OCI-LY1 (cell line): ENCODE measurements around the gene CACNA1C.

Source experiments
- H2AFZ ChIP-seq: fragments of 200-600 bp; sonication (generic), shearing (Covaris generic); 2 replicates; pipeline ENCODE4 v1.6.0; 2014; ENCODE audit warnings: antibody characterized with exemption, mild to moderate bottlenecking, low read length
- H3F3A ChIP-seq: fragments of 200-600 bp; sonication (generic), shearing (Covaris generic); 2 replicates; pipeline ENCODE4 v1.6.0; 2014; ENCODE audit warnings: mild to moderate bottlenecking, antibody characterized with exemption, low read length, moderate library complexity; ENCODE audit not compliant: insufficient read depth
- H3K27ac ChIP-seq: fragments of 200-600 bp; sonication (generic); 2 replicates; pipeline ENCODE4 v1.5.1; 2014; ENCODE audit warnings: low read length, mixed run types, mild to moderate bottlenecking, low read depth; ENCODE audit not compliant: poor library complexity, severe bottlenecking
- H3K27me3 ChIP-seq: fragments of 200-600 bp; sonication (generic); 2 replicates; pipeline ENCODE4 v1.6.0; 2014; ENCODE audit warnings: antibody characterized with exemption, mild to moderate bottlenecking, low read length, moderate library complexity; ENCODE audit not compliant: insufficient read depth
- H3K36me3 ChIP-seq: fragments of 200-600 bp; sonication (generic); 2 replicates; pipeline ENCODE4 v1.6.1; 2014; ENCODE audit warnings: mild to moderate bottlenecking, antibody characterized with exemption, low read length, moderate library complexity, mixed read lengths; ENCODE audit not compliant: insufficient read depth
- H3K4me1 ChIP-seq: fragments of 200-600 bp; sonication (generic); 2 replicates; pipeline ENCODE4 v1.5.1; 2014; ENCODE audit warnings: mild to moderate bottlenecking, low read length, moderate library complexity; ENCODE audit not compliant: insufficient read depth, severe bottlenecking
- H3K4me2 ChIP-seq: fragments of 200-600 bp; sonication (generic), shearing (Covaris generic); 2 replicates; pipeline ENCODE4 v1.6.1; 2014; ENCODE audit warnings: low read length
- H3K4me3 ChIP-seq: fragments of 200-600 bp; sonication (generic); 2 replicates; pipeline ENCODE4 v1.5.1; 2014; ENCODE audit warnings: low read length, low read depth, mild to moderate bottlenecking, mixed read lengths; ENCODE audit not compliant: poor library complexity, severe bottlenecking
- H3K79me2 ChIP-seq: fragments of 200-600 bp; shearing (Covaris generic); 2 replicates; pipeline ENCODE4 v1.6.1; 2016; ENCODE audit warnings: mixed run types, low read length, mixed read lengths; ENCODE audit not compliant: insufficient read depth
- H3K9ac ChIP-seq: fragments of 200-600 bp; sonication (generic), shearing (Covaris generic); 2 replicates; pipeline ENCODE4 v1.6.1; 2014; ENCODE audit warnings: mild to moderate bottlenecking, low read length, mixed read lengths
- H3K9me2 ChIP-seq: fragments of 200-600 bp; sonication (generic), shearing (Covaris generic); 2 replicates; pipeline ENCODE4 v1.6.1; 2014; ENCODE audit warnings: low read depth, mild to moderate bottlenecking, low read length, mixed read lengths
- H3K9me3 ChIP-seq: fragments of 200-600 bp; shearing (Covaris generic); 2 replicates; pipeline ENCODE4 v1.6.1; 2014; ENCODE audit warnings: low read length, mixed read lengths
- H4K20me1 ChIP-seq: fragments of 200-600 bp; sonication (generic), shearing (Covaris generic); 2 replicates; pipeline ENCODE4 v1.6.0; 2016; ENCODE audit warnings: mild to moderate bottlenecking, low read length; ENCODE audit not compliant: insufficient read depth
- EZH2 ChIP-seq: fragments of 200-600 bp; sonication (generic), shearing (Covaris generic); IDR thresholded peaks from 2 replicates; pipeline ENCODE4 v1.8.0; 2017; ENCODE audit warnings: borderline replicate concordance, mixed run types, mild to moderate bottlenecking, antibody characterized with exemption, low read length, moderate library complexity, mixed read lengths
- TF ChIP-seq, protein P1 (sequence below): fragments of 200-600 bp; sonication (generic), shearing (Covaris generic); IDR thresholded peaks from 2 replicates; pipeline ENCODE4 v1.5.1; 2017; ENCODE audit warnings: mild to moderate bottlenecking, antibody characterized with exemption, low read length, moderate library complexity, mixed read lengths

The CACNA1C gene

DNA sequence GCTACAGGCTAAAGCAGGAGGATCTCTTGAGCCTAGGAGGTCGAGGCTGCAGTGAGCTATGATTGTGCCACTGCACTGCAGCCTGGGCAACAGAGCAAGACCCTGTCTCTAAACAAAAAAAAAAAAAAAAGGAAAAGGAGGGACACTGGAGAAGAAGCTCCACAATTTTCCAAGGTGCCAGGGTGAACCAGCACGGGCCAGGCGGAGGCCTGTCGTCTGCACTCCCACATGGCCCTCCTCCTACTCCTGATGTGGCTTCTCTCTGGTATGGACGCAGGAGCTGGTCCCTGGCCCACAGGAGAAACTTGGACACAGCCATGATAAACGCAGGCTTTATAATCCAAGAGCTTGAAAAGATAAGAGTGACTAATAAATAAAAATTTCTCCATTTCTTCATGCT lies 341.2 kb downstream of the CACNA1C start:
- Histone ChIP-seq H3K9ac (no peak overlapping the region), H3F3A (no peaks in the 10 kb centered on the region), H3K79me2 (no peaks in the 10 kb centered on the region), H3K4me1 (no peaks in the 10 kb centered on the region), H3K27me3 (no peaks in the 10 kb centered on the region), H3K4me2 (no peak overlapping the region), H4K20me1 (no peaks in the 10 kb centered on the region), H3K27ac (no peak overlapping the region), H3K4me3 (no peak overlapping the region), H2AFZ (no peak overlapping the region), H3K9me3 (no peaks in the 10 kb centered on the region), H3K9me2 (no peaks in the 10 kb centered on the region), H3K36me3 (no peaks in the 10 kb centered on the region)
- TF ChIP-seq EZH2, result no peak

DNA sequence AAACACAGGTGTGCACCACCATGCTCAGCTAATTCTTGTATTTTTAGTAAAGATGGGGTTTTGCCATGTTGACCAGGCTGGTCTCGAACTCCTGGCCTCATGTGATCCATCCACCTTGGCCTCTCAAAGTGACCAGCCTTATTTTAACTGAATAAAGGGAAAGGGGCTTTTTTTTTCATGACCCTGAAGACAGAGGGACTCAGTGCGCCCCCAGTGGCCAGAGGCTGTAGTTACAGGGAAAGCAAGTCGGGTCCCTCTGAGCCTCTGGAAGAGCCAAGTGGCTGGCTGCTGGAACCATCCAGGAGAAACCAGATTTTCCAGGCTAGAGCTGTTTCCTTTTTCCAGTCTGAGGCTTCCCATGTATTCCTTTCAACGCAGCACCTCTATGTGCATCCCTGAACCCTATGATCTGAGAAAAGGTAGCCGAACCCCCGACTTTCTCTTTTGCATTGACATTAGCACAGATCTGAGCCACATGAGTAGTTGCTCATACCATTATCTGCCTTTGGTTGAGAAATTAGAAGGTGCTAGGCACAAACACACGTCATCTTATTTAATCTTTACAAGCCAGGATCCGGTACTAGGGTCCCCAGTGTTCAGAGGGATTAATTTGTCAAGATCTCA lies 342.7 kb downstream of the CACNA1C start:
- no peak for TF ChIP-seq EZH2
- TF ChIP-seq, protein P1, sequence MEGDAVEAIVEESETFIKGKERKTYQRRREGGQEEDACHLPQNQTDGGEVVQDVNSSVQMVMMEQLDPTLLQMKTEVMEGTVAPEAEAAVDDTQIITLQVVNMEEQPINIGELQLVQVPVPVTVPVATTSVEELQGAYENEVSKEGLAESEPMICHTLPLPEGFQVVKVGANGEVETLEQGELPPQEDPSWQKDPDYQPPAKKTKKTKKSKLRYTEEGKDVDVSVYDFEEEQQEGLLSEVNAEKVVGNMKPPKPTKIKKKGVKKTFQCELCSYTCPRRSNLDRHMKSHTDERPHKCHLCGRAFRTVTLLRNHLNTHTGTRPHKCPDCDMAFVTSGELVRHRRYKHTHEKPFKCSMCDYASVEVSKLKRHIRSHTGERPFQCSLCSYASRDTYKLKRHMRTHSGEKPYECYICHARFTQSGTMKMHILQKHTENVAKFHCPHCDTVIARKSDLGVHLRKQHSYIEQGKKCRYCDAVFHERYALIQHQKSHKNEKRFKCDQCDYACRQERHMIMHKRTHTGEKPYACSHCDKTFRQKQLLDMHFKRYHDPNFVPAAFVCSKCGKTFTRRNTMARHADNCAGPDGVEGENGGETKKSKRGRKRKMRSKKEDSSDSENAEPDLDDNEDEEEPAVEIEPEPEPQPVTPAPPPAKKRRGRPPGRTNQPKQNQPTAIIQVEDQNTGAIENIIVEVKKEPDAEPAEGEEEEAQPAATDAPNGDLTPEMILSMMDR, result peak; percentile 75
- H3K9me3 ChIP-seq, result no peaks in the 10 kb centered on the region
- no peaks in the 10 kb centered on the region for H3K27me3 ChIP-seq
- no peak overlapping the region for H3K4me3 ChIP-seq
- H3K9ac ChIP-seq, result no peak overlapping the region
- H3K79me2 ChIP-seq, result no peaks in the 10 kb centered on the region
- no peaks in the 10 kb centered on the region for H3K9me2 ChIP-seq
- no peak overlapping the region for H3K27ac ChIP-seq
- H3K36me3 ChIP-seq, result no peaks in the 10 kb centered on the region
- H4K20me1 ChIP-seq, result no peaks in the 10 kb centered on the region
- no peaks in the 10 kb centered on the region for H3F3A ChIP-seq
- no peak overlapping the region for H3K4me2 ChIP-seq
- no peaks in the 10 kb centered on the region for H3K4me1 ChIP-seq
- H2AFZ ChIP-seq, result no peak overlapping the region

DNA sequence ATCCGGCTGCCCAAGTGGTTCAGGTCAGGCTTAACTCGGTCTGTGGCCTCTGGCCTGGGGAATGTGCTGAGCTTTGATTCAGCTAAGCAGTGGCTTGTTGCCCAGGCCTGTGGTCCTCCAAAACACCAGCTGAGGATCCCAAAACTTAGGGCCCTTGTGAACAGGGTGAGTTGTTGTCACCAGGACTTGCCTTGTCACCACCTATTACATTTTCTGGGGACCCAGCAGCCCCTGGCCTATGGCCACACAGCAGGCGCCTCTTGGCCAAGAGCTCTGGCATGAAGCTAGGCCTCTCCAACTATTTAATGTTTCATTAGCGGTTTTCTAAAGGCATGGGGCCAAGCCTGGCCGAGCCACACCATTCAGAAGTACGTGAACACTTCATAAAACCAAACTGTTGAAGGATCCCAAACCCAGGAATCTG lies 343.7 kb downstream of the CACNA1C start:
- no peaks in the 10 kb centered on the region for H3K9me2 ChIP-seq
- TF ChIP-seq, protein P1, result no peak
- TF ChIP-seq EZH2, result no peak
- H3K79me2 ChIP-seq, result no peaks in the 10 kb centered on the region
- H3F3A ChIP-seq, result no peaks in the 10 kb centered on the region
- no peak overlapping the region for H3K4me2 ChIP-seq
- H3K27me3 ChIP-seq, result no peaks in the 10 kb centered on the region
- no peak overlapping the region for H3K4me3 ChIP-seq
- H4K20me1 ChIP-seq, result no peaks in the 10 kb centered on the region
- no peaks in the 10 kb centered on the region for H3K9me3 ChIP-seq
- no peak overlapping the region for H3K9ac ChIP-seq
- H3K4me1 ChIP-seq, result no peaks in the 10 kb centered on the region
- no peak overlapping the region for H2AFZ ChIP-seq
- no peaks in the 10 kb centered on the region for H3K36me3 ChIP-seq
- H3K27ac ChIP-seq, result no peak overlapping the region

DNA sequence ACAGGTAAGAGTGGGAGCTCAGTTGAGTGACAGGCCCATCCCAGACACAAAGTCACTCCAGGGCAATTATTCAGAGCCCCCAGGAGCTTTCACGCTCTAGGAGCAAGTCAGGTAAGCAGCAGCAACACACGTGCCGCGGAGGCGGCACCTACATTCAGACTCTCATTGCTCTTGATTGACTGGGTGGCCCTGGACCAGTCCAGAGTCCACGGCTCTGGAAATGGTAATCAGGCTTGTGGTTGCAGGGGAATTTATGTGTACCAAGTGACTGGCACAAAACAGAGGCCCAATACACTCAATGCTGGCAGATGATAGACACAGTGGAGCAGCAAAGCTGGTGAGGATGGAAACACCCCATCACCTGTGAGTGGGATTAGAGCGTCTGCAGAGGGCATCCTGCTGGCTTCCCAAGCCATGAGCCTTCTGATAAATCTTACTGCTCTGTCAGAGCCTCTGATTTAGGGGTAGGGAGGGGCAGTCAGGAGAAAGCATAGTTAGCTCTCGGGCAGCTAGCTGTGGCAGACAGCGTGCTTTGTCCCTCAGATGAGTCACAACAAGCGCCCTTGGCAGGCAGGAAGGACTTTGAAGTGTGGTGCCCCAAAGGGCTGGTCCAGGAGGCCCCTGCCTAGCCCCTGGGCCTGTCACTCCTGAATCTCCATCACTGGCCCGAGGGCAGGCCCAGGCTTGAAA lies 344.7 kb downstream of the CACNA1C start:
- H4K20me1 ChIP-seq, result no peaks in the 10 kb centered on the region
- H3K27me3 ChIP-seq, result no peaks in the 10 kb centered on the region
- H3K79me2 ChIP-seq, result no peaks in the 10 kb centered on the region
- no peaks in the 10 kb centered on the region for H3F3A ChIP-seq
- TF ChIP-seq EZH2, result no peak
- TF ChIP-seq, protein P1, result no peak
- H3K9ac ChIP-seq, result no peak overlapping the region
- no peaks in the 10 kb centered on the region for H3K36me3 ChIP-seq
- no peak overlapping the region for H2AFZ ChIP-seq
- H3K4me2 ChIP-seq, result no peak overlapping the region
- H3K27ac ChIP-seq, result no peak overlapping the region
- H3K4me1 ChIP-seq, result no peaks in the 10 kb centered on the region
- H3K9me3 ChIP-seq, result no peaks in the 10 kb centered on the region
- H3K9me2 ChIP-seq, result no peaks in the 10 kb centered on the region
- H3K4me3 ChIP-seq, result no peak overlapping the region
